ENCODE data around the gene GYPC.

Gene GYPC

DNA sequence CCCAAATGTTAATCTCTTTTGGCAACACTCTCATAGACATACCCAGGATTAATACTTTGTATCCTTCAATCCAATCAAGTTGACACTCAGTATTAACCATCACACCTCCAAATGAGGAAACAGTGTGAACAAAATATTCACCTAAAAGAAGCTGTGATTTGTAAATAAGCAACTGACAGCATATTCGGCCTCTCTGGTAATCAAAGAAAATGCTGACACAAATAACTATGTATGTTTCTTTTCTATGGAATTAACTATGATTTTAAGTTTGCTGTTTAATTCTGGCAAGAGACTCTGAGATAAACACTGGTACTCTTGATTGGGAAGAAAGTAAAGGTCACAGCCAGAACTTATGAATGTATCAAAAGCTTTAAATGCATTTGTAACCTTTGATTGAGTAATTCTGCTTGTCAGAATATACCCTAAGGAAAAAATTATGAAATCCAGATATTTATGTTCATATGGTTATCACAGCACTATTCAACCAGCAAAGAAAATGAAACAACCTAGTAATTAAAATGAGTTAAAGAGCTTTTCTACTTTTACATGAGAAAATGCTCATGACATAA is 3.6 kb upstream of the GYPC start:
- no peak for DNase-seq

DNA sequence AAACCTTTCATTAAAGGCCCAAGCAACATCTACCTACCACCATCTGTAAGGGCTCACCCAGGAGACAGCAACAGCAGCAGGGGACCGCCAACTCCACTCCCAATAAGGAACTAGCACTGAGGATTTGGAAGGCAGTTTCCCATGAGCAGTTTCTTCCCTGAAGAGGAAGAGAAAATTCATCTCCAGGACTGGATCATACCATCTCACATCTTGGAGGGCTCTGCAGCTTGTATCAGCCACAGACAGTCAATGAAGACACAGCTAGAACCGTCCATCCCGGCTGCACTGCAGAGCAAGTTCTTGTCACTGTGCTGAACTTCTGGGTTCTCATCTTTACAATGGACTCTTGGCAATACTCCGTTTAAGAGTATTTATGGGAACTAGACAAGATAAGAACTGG is 2.8 kb upstream of the GYPC start:
- DNase-seq = no peak

DNA sequence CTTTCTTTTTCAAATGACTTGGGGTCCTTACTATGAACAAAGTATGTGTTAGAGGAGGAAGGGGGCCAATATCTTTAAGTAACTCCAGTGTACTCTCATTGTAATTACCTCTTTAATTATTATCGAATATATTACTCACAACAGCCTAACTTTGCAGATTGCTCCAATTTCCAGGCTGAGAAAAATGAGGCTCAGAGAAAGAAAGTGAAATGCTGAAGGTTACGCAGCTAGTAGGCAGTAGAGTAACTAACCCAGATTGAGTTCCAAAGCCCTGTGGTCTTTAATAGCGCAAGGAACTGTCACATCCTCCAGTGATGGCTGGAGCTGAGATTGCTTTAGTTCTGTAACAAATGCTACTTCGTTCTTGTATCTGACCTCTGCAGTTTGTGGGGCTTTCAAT is 2.2 kb upstream of the GYPC start:
- no peak for DNase-seq

DNA sequence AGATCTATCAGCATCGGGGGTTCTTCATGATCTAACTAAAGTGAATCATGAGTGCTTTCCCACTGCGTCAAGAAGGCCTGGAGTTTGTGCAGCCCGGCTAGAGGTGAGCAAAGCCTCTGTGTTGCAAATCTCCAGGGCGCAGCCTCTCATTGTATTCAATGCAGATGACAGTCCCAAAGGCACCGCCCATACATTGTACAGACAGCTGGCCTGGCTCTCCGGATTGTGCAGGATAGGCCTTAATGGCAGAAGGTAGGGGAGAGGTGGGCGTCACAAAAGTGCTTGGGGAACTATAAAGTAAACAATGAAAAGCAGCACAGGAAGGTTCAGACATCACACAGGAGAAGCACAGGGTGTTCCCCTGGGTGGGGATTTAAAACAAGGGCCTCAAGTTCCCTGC is 907 bp upstream of the GYPC start:
- DNase-seq = no peak

DNA sequence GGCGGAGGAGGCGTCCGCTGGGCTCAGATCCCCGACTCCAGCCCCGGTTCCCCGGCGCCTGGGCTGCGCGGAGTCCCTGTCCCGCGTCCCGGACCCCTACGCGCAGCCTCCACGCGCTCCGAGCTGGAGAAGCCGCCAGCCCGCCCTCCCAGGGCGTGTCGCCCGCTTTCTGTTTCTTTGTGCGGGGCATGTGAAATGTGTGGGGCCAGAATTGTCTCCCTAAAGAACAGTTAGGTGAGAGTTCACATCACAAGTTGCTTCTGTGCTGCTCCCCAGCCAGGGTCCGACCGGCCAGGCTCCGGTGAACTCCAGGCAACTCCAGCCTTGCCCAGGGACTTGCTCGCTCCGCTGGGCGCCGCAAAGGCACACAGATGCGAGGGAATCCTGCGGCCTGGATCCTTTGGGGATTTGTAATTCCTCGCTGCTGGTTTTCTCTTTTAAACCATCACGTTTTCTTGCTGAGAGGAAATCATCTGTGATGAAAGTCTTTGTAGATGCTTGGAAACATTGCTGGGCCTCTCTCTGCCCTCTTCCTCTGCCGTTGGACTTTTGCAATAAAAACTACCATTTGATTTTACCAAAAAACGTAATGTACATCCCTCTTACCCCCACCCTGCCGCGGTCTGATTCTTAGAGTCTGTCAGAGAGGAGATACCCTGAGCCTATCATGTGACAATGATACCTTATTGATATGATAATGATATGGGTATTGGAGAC is 631 bp downstream of the GYPC start:
- DNase-seq = peak in 1 of 2 donors; percentile 43

DNA sequence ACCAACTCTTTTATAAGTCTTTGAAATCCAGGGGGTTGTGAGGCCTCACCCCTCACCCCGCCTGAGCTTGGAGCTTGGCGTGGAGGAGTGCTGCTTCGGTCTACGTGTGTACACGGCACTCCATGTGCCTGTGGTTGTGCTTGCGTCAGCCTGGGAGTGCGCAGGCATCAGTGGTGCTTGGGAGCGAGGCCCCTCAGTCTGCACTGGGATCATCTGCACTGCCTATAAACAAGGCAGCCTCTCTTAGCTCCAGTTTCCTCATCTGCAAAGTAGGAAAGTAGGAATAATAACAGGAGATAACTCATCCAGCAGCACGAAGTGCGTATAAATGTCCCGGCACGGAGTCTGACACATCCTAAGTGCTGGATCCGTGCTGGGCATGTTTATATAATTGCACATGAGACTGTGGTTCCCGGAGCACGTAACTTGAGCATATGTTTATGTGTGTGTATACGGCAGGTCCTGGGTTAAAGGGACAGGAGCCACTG is 1.2 kb downstream of the GYPC start:
- peak; percentile 49 to 52 for DNase-seq

DNA sequence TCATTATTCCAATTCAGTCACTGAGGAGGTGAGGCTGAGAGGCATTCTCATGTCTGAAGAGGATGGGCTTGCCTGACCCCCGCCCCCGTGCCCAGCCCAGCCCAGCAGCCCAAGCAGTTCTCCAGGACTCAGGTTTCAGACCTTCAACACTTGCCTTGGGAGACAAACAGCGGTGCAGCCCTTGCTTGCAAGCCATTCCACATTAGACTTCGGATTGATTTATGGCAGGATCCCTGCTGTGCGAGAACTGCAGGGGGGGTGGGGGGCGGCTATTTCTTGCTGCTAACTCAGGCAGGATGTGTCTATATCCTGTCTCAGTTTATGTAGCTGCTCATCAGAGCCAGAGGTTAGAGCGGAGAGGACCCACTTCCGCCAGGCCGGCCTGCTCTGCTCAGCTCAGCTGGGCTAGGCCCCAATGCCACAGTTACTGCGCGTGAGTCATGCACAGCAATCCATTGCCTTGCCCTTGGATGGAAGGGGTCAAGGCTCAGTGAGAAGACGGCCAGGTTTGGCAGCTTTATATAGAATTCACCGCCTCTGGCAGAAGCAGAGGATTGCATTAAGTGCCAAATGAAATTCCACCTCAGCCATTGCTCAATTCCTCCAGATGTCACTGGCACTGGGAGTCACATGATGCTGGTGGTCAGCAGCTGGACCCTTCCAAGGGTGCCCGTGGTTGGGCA is 1.8 kb downstream of the GYPC start:
- DNase-seq = peak; percentile 75 to 78

DNA sequence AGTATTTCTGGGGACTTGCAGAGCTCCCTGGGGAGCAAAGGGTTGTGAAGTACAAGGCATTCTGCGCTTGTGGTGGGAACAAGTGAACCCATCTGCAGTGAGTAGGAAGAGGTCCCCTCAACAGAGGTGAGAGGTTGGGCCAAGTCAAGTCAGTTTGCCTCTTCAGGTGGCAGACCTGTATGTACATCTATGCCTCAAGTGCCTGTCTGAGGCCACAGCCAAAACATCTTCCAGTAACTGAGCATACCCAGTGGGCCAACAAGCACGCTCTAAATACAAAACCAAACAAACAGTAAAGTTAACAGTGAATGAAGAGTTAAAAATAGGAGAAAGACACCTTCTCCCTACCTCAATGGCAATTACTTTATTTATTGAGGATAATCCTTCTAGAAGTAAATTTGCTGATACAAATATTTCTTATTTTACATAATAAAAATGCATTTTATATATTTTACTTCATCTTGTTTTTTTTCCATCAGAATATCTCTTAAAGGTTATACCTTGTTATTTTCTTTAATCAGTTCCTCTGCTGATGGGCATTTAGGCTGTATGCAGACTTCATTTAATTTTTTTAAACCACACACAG is 2.5 kb downstream of the GYPC start:
- peak in 1 of 2 donors; percentile 38 for DNase-seq

DNA sequence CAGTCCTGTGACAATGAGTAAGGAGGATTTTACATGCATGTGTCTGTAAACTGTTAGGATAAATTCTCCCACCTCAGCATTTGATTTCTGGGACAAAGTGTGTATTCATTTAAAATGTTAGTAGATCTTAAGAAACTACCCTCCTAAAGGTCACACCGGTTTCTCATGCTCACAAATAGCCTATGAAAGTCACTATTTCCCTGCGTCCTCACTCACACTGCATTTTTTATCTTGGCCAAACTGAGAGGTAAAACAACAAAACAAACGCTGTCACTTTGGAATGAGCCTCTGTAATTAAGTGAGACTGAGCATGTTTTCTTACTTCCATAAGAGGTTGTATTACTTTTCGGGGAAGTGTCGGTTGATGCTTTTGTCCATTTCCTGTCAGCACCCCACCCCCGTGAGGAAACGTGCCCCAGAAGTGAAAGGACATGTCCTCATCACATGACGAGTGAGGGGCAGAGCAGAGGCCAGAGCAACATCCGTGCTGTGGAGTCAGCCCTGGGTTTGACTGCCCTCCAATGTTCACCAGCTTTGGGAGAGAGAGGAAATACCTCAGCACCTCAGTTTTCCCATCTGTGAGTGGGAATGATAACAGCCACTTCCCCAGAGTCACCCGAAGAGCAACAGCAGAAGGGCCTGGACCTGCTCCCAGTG is 3.1 kb downstream of the GYPC start:
- peak; percentile 86 to 87 for DNase-seq

DNA sequence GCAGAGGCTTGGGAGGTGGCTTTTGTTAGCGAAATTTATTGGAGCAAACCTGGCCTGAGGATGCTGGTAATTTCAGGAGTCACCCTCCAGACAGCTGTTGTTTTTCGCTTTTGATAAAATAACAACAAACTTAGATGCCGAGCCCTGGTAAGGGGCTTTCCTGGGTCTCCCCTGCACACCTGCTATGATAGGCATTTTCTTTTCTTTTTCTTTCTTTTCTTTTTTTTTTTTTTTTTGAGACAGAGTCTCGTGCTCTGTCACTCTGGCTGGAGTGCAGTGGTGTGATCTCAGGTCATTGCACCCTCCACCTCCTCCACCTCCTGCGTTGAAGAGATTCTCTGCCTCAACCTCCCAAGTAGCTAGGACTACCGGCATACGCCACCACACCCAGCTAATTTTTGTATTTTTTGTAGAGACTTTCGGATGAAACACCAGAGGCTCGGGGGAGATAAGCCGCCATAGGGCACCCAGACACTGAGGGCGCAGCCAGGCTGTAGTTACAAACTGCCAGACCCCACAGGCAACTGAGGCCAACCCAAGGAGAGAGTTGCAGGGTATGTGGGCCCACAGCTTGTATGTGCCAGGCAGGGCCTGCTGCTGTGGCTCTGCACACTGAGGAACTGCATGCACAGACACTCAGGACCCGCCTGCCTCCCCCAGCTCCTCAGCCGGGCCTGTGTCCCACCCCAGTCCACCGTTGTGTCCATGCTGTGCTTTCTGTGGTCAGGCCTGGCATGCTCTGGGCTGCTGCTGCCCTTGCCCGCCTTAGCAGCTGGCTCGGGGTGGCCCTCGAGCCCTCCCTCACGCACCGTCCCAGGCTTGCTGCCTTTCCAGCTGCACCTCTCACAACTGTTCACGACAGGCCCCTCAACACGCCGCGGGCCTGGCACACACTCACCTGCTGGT is 3.9 kb downstream of the GYPC start:
- no peak for DNase-seq

DNA sequence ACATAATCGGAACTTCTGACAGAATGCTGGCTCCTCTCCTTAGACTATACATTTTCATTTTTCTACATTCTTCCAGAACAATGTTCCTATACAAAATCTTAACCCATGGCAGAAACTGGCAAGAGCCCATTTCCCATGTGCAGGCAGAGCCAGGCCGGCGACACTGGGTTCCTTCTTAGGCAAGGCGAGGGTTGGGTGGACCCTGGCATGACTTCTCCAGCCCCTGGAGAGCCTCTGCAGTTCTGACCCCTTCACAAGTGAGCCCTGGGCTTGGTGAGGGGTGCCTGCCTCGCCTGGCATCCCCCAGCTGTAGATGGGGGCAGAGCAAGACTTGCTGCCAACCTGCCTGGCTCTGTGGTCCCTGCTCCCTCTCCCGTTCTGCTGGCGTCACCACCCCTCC is 5.0 kb downstream of the GYPC start:
- no peak for DNase-seq

DNA sequence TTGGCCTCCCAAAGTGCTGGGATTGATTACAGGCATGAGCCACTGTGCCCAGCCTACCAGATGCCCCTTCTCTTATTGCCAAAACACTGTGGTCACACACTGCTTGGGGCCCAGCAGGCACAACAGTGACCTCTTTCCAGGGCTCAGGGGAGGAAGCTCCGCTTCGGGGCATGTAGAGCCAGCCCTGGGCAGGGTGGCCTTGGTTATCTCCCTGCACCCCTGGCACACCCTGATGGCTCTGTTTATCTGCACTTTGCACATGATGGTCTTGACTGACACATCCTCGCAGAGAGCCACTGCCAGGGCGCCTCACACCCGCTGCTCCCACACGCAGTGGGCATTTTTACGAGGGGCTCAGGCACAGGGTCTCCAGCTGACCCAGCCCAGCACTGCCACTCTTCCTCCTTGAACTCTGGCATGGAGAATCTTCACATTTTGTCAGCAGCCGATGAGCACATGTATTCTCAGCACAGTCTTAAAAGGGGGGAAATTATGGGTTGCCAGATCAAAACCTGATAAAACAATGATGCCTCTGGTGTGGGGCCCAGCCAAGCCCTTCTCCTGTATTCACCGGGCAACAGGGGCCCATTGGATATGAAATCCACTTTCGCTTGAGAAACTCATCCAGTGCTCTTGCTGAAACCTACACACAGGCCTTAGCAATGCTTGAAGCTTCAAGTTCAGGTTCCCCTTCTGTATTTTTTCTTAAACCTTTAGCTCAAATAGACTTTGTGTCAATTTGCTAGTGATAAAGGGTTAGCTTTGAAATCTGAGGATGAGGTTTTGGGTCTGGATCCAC is 5.9 kb downstream of the GYPC start:
- no peak for DNase-seq

DNA sequence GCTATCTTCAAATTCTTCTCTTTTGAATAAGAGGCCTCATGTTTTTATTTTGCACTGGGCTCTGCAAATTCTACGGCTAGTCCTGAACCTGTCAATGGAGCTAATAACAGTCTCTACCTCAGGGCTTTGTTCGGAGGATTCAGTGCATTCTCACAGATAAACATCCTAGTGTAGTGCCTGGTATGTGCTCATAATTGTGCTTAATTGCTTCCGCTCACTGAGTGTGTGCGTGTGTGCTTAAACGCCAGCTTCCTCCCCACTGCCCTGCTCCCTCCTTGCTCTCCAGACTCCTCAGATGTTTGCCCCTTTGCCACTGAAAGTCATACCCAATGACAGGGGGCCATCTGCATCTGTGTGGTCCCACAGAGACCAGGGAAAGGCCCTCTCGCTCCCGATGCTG is 6.7 kb downstream of the GYPC start:
- DNase-seq = no peak

DNA sequence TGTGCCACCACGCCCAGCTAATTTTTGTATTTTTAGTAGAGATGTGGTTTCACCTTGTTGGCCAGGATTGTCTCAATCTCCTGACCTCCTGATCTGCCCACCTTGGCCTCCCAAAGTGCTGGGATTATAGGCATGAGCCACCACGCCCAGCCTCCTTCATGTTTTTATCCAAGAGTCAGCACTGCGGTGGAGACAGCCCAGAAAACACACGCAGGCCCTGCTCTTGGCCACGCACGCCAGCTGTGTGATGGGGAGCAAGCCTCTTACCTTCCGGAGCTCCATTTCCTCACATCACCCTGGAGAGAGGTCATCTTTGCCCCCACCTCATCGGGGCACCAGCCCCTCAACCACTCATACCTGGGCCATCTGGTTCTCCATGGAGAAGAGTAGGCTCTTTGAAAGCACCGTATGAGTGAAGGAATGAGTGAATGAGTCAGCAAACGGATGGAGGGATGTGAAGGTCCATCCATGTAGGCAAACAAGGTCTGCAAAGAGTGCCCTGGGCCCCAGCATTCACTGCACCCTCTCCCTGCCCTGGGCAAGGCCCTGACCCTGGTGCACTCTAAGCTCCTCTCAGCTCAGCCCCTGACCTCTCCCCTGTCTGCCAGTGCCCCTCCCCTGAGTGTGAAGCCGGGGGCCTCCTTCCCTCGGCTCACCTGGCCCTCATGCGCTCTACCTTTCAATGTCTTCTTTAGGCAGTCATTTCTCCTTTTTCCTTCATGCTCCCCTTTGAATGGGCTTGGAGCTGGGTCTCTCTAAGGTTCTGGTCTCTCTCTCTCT is 7.4 kb downstream of the GYPC start:
- no peak for DNase-seq

DNA sequence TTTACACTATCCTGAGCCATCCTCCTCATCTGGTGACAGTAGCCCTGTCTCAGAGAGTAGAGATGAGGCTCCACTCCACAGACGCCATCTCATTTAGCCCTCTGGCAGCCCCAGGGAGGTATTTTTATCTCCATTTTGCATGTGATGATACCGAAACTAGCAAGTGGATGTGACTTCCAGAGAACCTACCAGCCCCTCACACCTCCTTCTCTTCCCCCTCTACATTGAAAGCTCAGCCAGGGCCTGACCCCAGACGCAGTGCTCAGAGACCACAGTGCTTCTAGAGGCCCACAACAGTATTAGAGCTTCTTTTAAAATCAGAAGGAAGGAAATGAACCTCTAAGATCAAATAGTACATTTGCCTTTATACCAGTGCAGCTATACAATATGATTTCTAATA is 8.3 kb downstream of the GYPC start:
- peak; percentile 47 to 62 for DNase-seq

DNA sequence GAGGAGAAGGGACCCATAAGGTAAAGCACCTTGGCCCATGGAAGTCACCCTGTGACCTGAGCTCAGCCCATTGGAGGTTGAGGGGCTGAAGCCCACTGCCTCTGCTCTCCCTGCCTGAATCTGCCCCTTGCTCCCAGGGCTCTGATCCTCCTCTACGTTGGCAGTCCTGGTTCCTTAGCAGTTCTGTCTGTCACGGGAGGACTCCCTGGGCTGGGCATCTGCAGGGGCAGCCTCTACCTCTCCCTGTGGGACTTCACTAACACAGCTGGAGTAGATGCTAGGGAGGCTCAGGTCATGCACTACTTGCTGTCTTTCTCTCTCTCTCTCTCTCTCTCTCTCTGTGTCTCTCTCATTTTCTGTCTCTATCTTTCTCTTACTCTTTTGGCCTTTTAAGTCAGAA is 8.7 kb downstream of the GYPC start:
- DNase-seq = no peak

DNA sequence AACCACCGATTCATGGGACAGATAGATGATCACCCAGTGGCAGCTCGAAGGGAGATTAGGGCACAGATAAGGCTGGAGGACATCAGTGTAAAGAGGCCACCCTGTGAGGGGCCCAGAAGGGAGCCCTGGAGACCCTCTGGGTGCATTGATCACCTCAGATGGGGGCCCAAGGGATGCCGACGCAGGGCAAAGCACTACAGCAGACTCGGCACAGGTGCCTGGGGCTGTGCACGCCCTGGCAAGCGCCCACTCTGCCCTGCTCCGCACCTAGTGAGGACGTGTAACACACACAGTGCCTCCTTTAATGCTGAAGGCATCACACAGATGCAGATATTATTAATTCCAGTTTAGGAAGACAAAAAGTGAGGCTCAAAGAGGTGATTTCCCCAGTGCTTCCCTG is 9.5 kb downstream of the GYPC start:
- no peak for DNase-seq

DNA sequence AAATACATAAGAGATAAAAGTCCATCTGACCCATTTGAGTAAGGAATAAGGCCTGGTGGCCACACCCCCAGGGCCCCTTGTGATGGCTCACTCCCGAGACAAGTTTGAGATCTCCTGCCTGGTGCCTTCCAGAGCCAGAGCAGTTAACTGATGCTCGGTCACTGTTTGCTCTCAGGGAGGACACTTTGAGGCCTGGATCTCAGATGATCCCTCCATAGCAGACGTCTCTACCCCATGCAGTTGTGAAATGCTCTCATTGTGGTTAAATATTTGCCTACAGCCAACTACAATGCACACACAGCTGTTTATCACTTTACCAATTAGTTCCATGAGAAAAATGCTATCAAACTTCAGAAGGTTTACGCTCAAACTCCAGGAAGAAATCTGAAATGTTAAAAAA is 12.3 kb downstream of the GYPC start:
- DNase-seq = no peak

DNA sequence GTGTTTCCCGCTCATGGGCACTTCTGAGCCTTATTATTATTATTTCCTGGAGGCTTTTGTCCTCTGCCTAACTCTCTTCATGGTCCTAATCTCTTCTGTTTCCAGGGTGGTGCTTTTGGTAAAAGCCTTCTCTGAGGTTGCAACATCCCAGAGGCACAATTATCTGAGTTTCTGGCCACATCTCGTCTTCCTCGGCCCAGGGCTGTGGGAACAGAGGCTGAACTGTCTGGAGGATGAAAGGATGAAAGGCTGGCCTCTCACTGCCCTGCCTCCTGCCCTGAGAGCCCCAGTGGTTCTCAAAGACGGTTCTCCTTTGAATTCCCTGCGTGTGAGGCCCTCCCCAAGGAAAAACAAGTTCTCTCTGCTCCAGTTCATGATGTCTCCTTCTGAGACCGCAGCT is 13.8 kb downstream of the GYPC start:
- no peak for DNase-seq

DNA sequence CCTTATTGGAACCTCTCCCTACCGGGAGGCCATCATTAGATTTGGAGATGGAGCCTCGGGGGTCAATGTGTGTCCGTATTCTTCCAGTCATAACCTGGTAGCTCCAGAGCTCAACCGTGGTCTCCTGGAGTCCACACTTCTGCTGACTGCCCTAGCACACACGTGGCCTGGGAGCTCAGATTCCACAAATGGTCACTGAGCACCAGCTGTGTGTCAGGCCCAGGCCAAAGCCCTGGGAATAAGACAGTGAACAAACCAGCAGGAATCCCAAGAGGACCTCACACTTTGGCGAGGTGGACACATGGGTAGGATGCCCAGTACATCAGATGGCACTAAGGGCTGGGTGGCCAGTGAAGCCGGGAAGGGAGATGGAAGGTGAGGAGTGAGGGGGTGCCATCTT is 15.5 kb downstream of the GYPC start:
- DNase-seq = no peak
